Activated effector memory CD4-positive, alpha-beta T cell treated with Interleukin-2 at 50 U/mL for 16 hours (primary cell): ENCODE data around the gene SLC35F3.
A peak's percentile ranks its signal among the peaks of the same experiment; 100 is the strongest.
"Not testable (repeated sequence)": the region's sequence is repeated elsewhere in the genome, so short reads cannot be mapped to it uniquely, and the experiment has no call there.

Experiments
- DNase-seq: peaks from one replicate; pipeline ENCODE4 v3.0.0-alpha.2; 2020

Gene SLC35F3

DNA sequence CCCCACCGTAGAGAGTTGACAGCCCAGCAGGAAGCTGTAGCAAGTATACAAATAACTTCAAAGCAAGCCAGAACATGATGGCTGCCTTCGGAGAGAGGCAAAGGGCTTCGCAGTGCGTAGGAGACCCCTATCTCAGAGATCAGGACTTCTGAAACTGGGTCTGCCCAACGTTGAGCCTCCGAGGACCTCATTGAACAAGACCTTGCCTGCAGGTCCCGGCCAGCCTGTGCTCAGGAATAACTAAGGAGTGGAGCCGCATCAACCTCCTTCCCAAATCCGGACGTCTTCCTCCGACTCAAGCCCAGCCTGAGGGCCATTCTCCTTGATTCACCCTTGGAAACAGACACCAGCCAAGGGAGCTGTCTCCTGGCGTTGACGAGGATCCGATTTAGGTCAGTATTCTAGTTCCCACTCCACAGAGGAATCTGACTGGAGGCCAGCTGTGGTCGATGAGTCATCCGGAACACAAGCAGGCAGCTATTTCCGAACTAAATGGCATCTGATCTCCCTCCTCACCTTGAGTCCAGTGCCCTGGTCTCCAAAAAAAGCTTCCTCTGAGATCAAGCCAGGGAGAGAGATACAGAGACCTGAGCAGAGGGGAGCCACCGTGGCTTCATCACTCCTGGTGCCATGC, 302.3 kb downstream of the SLC35F3 start:
- no peak for DNase-seq

DNA sequence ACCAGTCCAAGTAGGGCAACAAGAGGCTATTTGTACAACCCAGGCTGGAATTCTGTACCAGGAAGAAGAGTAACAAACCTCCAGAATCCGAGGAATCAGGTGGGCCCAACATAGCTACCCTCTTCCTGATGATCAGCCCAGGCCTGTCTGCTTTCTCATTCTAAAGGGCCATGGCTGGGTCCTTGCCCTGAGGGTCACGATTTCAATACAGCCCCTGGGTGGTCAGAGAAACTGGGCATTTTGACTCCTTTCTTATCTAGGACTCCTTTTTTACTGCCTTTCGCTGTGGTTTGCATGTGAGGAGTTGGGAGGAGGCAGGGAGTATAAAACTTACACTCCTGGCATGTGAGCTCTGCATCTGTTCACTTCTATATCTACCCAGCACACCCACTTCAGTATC, 303.9 kb downstream of the SLC35F3 start:
- no peak for DNase-seq

DNA sequence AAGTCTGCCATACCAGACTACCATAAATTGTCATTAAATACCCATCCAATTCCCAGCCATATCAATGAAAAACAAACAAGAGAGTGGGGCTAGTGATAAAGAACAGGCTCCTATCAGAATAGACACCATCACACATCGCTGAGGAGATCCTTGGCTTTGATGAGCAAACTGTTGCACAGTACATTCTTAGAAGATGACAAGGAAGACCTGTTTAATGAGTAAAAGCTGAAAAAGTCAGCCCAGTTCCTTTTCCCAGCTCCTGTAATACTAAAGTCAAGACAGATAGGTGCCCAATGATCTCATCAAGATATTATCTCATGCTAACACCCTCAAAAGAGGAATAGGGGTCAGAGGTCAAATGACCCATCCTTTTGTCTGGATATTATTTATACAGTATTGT, 304.3 kb downstream of the SLC35F3 start:
- no peak for DNase-seq

GRCh38 chr1:234210429-234210828, 306.0 kb downstream of the SLC35F3 start:
- not testable (repeated sequence) for DNase-seq

GRCh38 chr1:234211855-234212254, 307.4 kb downstream of the SLC35F3 start:
- not testable (repeated sequence) for DNase-seq

DNA sequence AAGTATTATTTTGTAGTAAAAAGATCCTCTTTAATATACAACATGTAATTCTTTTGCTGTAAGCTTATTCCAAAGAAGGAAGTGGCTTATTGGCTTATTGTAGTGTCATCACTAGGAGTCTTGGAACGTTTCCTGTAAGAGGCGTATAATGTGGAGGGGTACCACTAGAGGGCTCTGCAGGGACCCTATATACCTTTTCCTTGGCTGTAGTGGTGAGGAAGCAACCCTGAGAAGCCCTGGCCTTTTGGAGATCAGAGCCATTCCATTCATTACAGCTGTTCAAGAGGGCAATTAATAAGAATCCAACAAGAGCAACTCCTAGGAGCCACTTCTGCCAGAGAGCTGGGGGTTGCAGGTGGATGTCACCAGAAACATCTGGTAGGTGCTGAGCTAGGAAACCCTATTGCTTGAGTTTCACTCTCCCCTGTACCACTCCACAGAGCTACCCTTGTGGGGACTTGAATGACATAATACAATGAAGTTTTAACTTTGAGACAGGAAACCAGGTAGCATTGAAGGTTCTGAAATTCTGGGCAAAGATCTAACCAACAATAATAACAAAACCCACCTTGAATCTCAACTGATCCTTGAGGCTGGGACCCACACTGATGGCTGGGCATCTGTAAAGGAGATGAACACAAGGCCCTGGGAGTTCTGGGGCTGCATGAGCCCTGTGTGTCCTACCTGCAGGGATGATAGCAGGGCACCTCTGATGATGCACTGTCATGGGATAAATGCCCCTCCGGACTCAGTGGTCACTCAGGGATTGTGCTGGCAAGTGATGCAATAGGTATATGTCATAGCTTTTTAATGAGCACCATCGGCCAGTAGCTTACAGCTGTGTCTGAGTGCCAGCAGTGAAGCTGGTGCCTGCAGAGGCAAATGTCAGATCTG, 308.5 kb downstream of the SLC35F3 start:
- DNase-seq: no peak

- DNase-seq: no peak
Measured at GRCh38 chr1:234213658-234214128, 309.2 kb downstream of the SLC35F3 start.

- peak; percentile 38 for DNase-seq
Measured at GRCh38 chr1:234214129-234214910, 309.8 kb downstream of the SLC35F3 start.

GRCh38 chr1:234214911-234215892, 310.7 kb downstream of the SLC35F3 start:
- DNase-seq: no peak

DNA sequence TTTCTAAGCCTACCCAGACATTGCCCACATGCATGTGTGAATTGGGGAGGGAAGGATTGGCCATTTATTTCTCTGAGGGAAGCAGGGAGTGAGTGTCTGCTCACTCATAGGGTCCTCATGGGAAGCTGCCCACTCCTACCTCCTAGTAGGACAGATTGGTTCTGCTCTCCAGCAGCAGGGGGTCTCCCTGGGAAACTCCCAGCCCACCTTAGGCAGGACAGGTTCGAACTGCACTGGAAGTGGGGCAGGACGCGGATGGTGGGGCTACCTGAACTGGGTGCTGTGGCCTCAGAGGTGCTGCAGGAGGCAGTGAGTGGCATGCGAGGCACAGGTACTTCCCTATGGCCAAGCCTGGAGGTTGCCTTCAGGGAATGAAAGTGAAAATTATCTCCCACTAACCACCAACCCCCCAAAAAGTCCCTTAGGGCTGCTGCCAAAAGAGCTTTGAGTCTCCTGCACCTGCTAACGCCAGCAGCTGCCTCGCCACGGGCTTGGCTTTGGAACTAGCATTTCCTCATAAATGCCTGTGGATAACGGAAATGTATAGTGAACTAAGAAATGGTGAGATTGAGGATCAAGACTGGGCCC, 311.7 kb downstream of the SLC35F3 start:
- DNase-seq: no peak

DNA sequence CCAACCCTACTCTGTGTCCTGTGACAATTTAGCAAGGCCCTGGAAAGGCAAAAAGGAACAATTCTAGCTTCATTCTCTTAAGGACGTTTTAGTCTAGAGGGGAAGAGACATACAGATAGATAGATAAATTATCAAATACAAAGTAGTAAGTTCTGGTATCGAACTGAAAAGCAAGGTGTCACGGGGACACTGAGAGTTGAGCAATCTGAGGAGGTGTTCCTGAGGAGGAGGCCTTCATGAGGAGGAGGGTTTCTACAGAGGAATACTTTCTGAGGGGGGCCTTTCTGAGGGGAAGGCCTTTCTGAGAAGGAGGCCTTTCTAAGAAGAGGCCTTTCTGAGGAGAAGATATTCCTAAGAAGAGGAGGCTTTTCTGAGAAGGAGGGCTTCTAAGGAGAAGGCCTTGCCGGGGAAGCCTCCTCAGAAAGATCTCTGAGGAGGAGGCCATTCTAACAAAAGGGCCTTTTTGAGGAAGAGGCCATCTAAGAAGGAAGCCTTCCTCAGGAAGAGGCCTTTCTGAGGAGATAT, 312.9 kb downstream of the SLC35F3 start:
- no peak for DNase-seq

DNA sequence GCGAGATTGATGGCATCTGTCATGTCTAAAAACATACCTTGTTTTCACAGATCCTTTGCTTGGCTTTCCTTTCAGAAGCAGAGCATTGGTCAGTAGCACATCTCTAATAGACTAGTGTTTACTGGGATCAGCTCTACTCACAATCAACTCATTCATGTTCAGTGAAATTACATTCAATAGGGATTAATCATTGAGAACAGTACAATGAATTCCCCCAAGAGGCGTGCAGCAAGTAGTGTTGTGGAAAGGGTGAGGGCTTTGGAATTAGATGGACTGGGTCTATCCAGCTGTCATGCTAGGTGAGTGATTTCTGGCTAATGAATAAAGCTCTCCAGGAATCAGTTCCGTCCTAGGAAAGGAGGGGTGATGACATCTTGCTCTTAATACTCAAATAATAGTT, 313.6 kb downstream of the SLC35F3 start:
- DNase-seq: no peak

GRCh38 chr1:234219711-234220110, 315.2 kb downstream of the SLC35F3 start:
- DNase-seq: no peak

DNA sequence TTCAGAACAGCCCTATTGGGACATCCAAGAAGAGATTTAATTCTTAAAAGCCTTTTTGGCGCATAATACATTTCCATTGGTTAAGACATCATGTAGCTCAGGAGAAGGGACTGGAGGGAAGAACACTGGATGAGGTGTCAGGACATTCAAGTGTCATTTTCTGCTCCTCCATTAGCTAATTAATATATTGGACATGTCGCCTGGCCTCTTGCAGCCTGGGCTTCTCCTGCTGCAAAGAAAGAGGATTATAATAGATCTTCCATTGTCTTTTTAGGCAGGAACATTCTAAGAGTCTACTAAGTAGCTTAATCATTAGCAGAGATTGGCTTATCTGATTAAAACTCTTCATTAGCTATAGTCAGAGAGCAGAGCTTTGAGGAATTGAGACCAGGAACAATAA, 317.1 kb downstream of the SLC35F3 start:
- no peak for DNase-seq

GRCh38 chr1:234222561-234223280, 318.2 kb downstream of the SLC35F3 start:
- DNase-seq: no peak

DNA sequence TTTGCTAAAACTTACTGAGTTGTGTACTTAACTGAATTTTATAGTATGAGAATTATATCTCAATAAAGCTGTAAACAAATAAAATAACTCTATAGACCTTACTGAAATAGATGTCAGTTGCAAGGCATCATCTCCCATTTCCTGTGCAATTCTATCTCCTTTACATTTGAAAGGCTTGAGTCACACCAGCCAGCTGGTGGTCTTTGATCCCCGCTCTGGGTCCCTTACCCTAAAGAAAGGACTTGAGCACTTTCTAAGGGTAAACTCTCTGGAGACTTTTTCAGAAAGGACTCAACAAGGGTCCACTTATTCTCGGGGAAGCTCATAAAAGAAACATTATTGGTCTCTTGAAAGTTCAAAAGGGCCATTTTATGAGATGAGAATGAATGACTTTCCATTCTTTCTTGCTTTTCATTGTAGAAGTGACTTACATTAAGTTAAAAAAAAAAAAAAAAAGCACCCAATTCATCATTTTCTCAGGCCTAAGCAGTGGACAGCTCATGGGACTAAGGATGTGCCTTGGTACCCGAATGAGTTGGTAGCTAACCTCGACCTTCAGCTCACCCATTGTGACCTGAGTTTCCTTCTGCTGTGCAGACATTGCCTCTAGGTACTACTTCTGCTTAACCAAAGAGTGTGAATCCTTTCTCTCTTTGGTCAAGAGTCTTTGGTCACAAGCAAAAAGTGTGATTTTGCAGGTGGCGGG, 321.8 kb downstream of the SLC35F3 start:
- no peak for DNase-seq

DNA sequence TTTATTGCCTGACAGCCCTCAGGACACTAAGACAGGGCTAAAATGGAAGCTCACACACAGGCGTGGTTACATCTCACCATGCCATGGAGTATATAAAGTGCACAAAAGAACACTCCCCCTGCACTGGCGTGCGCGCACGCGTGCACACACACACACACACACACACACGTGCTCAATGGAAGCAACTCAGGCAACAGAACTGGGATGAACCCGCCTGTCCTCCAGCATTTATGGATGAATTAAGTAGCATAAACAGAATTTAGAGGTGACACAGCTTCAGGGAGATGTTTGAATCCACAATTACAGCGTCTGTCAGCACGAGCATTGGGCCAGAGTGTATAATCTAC, 322.3 kb downstream of the SLC35F3 start:
- no peak for DNase-seq

GRCh38 chr1:234229581-234230387, 325.3 kb downstream of the SLC35F3 start:
- no peak for DNase-seq

DNA sequence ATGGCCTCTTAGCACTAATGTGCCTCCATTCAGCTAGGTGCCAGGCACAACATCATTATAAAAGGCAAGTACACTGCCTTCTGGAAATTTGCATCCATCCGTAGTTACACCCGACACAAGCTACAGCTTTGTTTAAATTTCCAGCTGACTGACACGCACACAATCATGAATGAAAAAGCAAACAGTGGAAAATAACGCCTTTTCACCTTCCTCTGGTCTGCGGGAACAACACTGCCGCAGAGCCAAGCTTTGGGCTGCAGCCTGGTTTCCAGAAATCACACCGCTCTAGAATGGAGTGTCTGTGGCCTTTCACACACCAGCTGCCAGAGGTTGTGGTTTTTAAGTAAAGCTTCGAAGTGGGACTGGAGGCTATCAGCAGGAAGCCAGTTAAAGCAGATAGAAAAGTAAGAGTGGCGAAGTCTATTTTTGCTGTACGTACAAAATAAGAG, 326.0 kb downstream of the SLC35F3 start:
- DNase-seq: no peak
